Activated naive CD4-positive, alpha-beta T cell treated with anti-CD3 and anti-CD28 coated beads, Interleukin-2, amount 10 ng/mL, durations not matched to agents 7 days and 5 days (primary cell): ENCODE results near the gene SMPD4.
A peak's percentile ranks its signal among the peaks of the same experiment; 100 is the strongest.
"Not testable (repeated sequence)": the region's sequence is repeated elsewhere in the genome, so short reads cannot be mapped to it uniquely, and the experiment has no call there.

ENCODE experiments used
- CTCF ChIA-PET: fragments of 350-600 bp; sonication (Branson Sonifier 250); formaldehyde crosslinking; loops from one replicate; lab custom pipeline; 2021; ENCODE audit warnings: antibody characterized with exemption; lab: Charles Lee
- DNase-seq: peaks from one replicate; pipeline ENCODE4 v3.0.0-alpha.2; 2020
- H3K27ac Mint-ChIP-seq: one replicate; pipeline ENCODE4 v1.8.0; 2021; ENCODE audit warnings: mild to moderate bottlenecking, moderate library complexity, mixed read lengths
- H3K27me3 Mint-ChIP-seq: one replicate; pipeline ENCODE4 v1.8.0; 2021; ENCODE audit warnings: mild to moderate bottlenecking, mixed read lengths
- H3K36me3 Mint-ChIP-seq: one replicate; pipeline ENCODE4 v1.8.0; 2021; ENCODE audit warnings: mixed read lengths
- H3K4me1 Mint-ChIP-seq: one replicate; pipeline ENCODE4 v1.8.0; 2021; ENCODE audit warnings: mixed read lengths
- H3K4me3 Mint-ChIP-seq: one replicate; pipeline ENCODE4 v1.8.0; 2021; ENCODE audit warnings: mild to moderate bottlenecking, moderate library complexity, mixed read lengths
- H3K9me3 Mint-ChIP-seq: one replicate; pipeline ENCODE4 v1.8.0; 2021; ENCODE audit warnings: mixed read lengths

The SMPD4 gene

DNA sequence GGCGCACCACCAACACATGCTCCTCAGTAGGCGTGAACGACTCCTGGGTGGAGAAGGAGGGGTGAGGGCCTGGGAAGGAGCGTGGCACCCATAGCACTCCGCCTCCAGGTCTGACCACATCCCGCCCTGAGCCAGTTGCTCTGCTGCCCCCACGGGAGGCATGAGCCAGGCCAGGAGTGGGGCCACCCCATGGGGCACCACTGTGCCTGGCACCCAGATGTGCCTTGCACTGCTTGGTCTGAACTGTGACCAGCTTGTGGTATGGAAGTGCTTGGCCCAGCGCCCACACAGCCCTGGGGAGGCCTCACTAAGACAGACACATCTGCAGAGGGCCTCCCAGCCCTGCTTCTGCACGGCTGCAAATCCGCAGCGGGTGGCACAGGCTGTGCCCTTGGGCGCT is 24.0 kb downstream of the SMPD4 start:
- DNase-seq, CTCF ChIA-PET, H3K27me3 Mint-ChIP-seq, H3K9me3 Mint-ChIP-seq, H3K27ac Mint-ChIP-seq, H3K4me1 Mint-ChIP-seq, H3K4me3 Mint-ChIP-seq: not testable (repeated sequence)
- peaks cover 20% of the 10 kb centered on the region for H3K36me3 Mint-ChIP-seq

DNA sequence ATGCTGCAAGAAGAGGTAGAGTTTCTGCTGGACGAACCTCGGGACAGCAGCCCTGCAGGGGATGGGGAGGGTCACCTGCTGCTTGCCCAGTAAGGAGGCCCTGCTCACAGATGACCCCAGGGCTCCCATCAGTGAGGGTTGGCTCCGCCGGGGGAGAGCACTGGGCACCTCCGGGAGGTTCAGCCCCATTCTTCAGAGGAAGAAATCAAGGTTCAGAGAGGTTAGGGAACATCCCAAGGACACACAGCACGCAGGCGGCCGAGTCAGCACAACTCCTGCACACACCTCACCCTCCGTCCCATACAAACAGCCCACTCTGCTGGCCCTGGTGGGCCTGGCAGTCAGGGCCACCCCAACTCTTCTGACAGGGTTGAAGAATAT is 24.8 kb downstream of the SMPD4 start:
- no peak for DNase-seq
- no peaks in the 10 kb centered on the region for H3K9me3 Mint-ChIP-seq
- CTCF ChIA-PET = interaction anchor here (0.9 to 1.1 kb wide), 3 partner anchors 172 to 176 kb away, joined by 3 to 4 read pairs (median 3); no protein-coding TSS in a partner anchor
- peaks cover 20% of the 10 kb centered on the region for H3K36me3 Mint-ChIP-seq
- H3K4me1 Mint-ChIP-seq = no peaks in the 10 kb centered on the region
- H3K27me3 Mint-ChIP-seq = no peaks in the 10 kb centered on the region
- H3K4me3 Mint-ChIP-seq = no peak overlapping the region
- no peak overlapping the region for H3K27ac Mint-ChIP-seq

DNA sequence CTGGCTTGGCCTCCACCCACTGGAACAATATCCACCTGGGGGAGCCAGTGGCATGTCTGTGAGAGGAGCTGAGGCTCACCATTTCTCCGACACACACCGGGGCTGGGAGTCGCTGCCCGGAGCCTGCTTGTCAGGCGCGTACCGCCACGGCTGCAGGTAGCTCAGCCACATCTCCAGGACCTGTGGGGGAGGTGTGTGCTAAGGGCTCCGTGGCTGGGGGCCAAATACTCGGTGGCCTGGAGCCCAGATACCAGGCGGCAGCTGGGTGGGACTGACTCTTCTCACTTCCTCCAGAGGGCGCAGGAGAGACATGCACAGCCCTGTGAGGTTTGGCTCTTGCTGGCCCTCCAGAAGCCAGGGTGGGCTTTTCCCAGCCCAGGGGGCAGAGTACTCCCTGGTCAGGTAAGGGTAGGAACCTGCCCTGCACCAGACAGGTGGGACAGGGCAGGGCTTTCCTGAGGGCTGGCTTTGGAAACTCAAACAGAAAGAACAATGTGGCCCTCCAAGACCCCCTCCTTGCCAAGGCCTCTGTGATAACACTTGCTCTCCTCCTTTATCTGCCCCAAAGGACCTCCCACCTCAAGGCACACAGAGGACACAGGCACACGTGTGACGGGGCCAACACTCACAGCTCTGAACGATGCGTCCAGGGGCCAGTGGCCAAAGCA is 25.3 kb downstream of the SMPD4 start:
- not testable (repeated sequence) for H3K9me3 Mint-ChIP-seq, H3K27ac Mint-ChIP-seq, H3K4me1 Mint-ChIP-seq, H3K27me3 Mint-ChIP-seq, H3K4me3 Mint-ChIP-seq
- DNase-seq = peak; percentile 31
- peaks cover 20% of the 10 kb centered on the region for H3K36me3 Mint-ChIP-seq
- CTCF ChIA-PET = interaction anchor here (0.9 to 1.1 kb wide), 3 partner anchors 173 to 176 kb away, joined by 3 to 4 read pairs (median 3); no protein-coding TSS in a partner anchor

DNA sequence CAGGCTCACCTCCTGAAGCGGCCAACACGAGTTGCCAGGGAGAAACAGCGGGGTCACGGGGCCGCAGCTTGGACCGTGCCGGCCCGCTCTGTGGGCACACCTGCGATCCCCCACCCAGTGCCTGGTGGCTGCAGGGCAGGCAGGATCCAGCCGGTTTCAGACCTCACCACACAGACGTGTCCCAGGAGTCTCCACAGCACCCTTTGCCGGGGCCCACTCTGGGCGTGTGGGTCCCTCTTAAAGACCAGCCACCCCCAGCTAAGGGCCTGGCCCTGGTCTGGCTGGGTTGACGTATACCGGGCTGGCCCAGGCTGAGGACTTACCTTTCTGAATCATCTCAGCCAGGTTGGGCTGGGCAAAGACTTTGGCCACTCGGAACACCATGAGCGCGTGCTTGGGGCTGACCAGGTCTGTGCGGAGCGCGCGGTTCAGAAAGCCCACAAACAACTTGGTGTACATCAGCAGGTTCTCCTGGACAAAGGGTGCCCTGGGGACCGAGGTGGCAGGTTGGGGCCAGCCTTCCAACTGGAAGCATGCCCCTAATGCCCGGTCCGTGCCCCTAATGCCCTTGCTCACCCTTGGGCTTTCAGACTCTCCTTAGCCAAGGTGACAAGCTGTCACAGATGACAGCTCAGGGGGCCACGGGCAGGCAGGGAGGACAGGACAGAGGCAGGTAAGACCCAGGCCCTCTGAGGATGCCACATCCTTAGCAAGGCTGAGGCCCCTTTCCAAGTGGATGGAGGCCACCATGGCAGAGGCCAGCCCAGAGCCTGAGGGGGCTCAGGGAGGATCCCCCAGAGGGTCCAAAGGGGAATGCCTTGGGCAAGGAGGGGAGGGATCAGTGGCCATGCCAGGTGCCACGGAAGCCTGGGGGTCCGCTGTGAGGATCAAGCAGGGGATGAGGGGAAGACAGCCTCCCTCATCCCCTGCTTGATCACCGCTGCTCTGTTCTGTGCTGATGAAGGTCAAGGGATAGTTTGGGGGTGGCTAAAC is 26.3 kb downstream of the SMPD4 start:
- Mint-ChIP-seq H3K4me3 (no peak overlapping the region), H3K4me1 (no peaks in the 10 kb centered on the region), H3K36me3 (peaks cover 18% of the 10 kb centered on the region), H3K27me3 (no peaks in the 10 kb centered on the region), H3K9me3 (no peaks in the 10 kb centered on the region), H3K27ac (no peak overlapping the region)
- CTCF ChIA-PET = interaction anchor here (1.0 to 1.2 kb wide), 3 partner anchors 174 to 178 kb away, joined by 3 to 4 read pairs (median 3); no protein-coding TSS in a partner anchor
- no peak for DNase-seq

DNA sequence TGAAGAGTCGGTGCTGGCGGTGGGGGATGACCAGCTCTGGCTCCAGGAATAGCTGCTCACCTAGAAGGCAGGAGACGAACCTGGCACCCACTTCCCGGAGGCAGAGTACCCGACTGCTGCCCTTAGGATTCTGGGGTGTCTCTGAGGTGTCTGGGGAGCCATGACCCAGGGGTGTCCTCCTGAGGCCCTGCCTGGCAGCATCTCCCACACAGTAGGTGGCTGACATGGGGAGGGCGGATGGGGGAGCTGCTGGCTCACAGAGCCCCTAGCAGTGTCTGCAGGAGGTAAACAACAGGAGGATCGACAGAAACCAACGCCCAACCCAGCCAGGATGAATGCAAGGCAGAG is 27.0 kb downstream of the SMPD4 start:
- not testable (repeated sequence) for H3K9me3 Mint-ChIP-seq, DNase-seq, H3K4me3 Mint-ChIP-seq, H3K4me1 Mint-ChIP-seq, H3K27me3 Mint-ChIP-seq, H3K27ac Mint-ChIP-seq
- peaks cover 17% of the 10 kb centered on the region for H3K36me3 Mint-ChIP-seq
- CTCF ChIA-PET = interaction anchor here (1.2 kb wide), 1 partner anchor 178 kb away, joined by 3 read pairs; no protein-coding TSS in a partner anchor

DNA sequence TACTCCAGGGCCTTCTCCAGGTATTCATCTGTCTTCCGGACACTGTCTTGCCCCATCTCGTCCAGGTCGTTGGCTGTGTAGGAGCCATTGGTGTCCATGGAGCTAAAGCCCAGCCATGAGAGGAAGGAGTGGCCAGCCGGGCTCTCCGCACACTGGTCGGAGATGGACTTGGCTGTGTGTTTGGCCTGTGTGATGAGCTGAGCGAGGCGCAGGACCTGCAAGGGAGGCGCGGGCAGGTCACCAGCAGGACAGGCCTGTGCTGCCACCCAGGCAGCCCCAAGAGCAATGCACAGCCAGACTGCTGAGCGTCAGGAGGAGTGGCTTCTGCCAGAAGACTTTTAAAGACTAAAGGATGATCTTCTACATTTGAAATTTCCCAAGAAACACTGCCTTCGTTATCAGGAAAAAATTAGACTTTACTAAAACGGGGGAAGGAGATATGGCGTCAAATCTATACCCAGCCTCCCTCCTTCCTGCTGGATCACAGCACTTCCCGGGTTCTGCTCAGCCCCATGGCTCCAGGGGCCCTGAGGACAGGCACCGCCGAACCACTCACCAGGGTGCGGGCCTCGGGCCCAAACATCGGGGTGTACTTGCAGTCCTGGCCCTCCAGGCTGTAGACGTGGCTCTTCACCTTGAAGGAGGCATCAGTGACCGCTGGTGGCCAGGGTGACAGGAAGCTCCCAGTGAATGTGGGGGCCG is 27.5 kb downstream of the SMPD4 start:
- H3K4me1 Mint-ChIP-seq, H3K27me3 Mint-ChIP-seq, H3K27ac Mint-ChIP-seq, H3K4me3 Mint-ChIP-seq, H3K9me3 Mint-ChIP-seq, DNase-seq: not testable (repeated sequence)
- H3K36me3 Mint-ChIP-seq = peaks cover 17% of the 10 kb centered on the region
- CTCF ChIA-PET = interaction anchor here (1.2 kb wide), 1 partner anchor 179 kb away, joined by 3 read pairs; no protein-coding TSS in a partner anchor

DNA sequence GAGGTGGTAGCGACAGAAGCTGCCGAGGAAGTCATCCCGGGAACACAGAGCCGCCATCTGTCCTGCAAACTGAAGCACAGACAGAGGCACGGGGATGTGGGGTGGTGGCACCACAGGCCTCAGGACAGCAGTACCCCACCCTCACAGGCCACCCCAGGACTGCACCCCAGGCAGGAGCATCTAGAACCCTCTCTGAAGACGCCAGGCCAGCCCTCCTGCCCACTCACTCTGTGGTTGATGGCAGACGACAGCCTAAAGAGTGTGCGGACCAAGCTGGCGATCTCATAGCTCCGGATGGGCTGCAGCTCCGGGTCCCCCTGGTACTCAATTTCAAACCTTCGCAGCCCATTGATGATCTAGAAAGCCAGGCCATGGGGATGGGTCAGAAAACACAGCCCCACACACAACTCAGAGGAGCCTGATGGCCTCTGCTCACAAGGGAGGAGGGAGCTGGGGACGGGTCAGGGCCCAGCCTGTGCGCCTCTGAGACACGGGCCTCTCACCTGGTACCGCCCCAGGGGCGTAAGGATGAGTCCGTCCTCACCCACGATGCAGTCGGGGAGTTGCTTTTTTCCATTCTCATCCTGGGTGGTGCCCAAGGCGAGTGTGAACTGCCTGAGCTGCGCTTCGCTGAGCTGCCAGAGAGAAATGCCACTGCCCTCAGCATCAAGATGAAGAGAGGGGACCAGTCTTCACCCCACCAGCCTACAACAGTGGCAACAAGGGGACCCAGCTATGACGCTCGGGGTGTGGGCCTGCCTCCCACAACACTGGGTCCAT is 28.4 kb downstream of the SMPD4 start:
- Mint-ChIP-seq H3K36me3 (peaks cover 14% of the 10 kb centered on the region), H3K4me3 (no peak overlapping the region), H3K4me1 (peaks cover 4% of the 10 kb centered on the region), H3K27me3 (peaks cover under 1% of the 10 kb centered on the region), H3K27ac (no peak overlapping the region), H3K9me3 (no peaks in the 10 kb centered on the region)
- CTCF ChIA-PET = no interaction called here
- no peak for DNase-seq

DNA sequence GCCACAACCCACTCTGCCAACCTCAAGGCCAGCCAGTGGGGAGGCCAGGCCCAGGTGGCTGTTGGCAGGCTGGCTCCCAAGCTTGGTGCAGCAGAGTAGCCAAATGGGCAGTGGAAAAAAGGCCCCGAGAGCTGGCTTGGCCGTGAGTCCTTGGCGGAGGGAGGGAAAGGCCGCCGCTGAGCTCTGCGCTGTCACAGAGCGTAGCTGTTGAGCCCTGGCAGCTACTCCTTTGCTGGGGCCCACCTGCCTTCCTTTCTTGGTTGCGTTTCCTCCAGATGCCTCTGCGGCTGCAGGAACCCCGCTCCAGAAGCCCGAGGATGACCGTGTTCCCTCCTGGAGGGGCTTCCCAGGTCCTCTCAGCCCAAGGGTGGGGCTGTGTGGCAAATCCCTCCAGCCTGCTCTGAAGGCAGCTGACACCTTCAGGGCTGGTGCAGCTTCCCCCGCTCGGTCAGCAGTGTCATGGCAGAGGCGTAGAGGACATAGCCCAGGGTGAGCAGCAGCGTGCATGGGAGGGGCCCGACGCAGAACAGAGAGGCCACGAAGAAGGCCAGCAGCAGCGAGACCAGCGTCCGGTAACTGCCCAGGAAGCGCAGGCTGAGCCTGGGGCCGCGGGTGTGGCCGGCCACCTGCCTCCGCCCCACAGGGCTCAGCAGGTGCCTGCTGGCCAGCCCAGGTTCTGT is 29.1 kb downstream of the SMPD4 start:
- H3K4me1 Mint-ChIP-seq, DNase-seq, H3K27me3 Mint-ChIP-seq, H3K9me3 Mint-ChIP-seq, CTCF ChIA-PET, H3K4me3 Mint-ChIP-seq, H3K27ac Mint-ChIP-seq: not testable (repeated sequence)
- peaks cover 14% of the 10 kb centered on the region for H3K36me3 Mint-ChIP-seq

DNA sequence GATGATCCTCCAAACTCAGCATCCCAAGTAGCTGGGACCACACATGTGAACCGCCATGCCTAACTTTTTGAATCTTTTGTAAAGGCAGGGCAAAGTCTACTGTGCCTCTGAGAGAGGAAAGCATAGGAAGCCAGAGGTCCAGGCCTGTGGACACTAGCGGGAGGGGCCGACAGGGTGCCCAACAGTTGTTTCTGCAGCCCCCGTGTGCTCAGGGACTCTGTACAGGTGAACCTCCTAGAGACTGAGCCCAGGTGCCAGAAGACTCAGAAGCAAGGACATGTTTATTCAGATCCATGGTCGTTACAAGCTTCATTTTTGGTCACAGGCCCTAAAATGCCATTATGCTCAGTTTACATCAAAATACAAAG is 30.3 kb downstream of the SMPD4 start:
- H3K9me3 Mint-ChIP-seq, DNase-seq, H3K36me3 Mint-ChIP-seq, H3K4me3 Mint-ChIP-seq, CTCF ChIA-PET, H3K4me1 Mint-ChIP-seq, H3K27ac Mint-ChIP-seq: not testable (repeated sequence)
- H3K27me3 Mint-ChIP-seq = peaks cover 16% of the 10 kb centered on the region

DNA sequence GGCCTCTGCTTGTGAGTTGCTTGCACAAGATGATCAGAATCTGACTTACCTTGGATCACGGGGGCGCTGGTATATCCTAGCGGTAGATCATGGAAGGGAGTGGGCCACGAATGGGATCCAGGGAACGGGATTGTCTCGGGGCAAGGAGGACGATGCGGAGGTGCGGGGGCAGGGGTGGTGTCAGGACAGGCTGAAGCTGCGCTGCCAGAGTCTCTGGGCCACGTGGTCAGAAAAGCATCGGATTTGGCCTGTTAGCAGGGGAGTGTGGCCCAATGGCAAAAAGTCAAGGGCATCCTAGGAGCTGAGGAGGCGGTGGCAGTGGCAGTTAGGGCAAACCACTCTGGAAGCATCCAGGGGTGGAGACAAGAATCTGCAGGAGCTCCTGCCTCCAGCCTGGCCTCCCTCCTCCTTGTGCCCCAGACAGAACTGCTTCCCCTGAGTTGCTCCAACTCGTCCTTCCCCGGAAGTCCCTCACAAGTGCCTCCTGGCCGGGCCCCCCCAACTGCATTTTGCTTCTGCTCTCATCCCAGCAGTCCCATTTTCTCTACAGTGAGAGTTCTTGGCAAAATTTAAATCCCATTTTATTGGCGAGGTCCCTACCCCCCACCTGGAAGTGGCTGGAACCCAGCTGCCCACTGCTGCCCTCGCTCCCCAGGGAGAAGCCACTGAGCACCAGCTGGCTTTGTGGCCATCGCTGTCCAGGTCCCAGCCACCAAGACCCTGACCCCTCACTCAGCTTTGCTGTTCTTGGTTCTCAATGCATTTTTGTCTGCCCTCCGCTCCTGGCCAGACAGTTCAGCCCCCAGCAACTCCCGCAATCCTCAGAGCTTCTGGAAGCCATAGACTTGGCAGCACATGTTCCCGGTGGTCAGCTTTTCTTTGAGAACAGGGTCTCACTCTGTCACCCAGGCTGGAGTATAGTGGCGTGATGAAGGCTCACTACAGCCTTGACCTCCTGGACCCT is 30.9 kb downstream of the SMPD4 start:
- peak overlapping the region; percentile 54 for H3K27ac Mint-ChIP-seq
- peaks cover 4% of the 10 kb centered on the region for H3K4me1 Mint-ChIP-seq
- DNase-seq = no peak
- no peak overlapping the region for H3K4me3 Mint-ChIP-seq
- H3K27me3 Mint-ChIP-seq = peaks cover 17% of the 10 kb centered on the region
- H3K9me3 Mint-ChIP-seq = no peaks in the 10 kb centered on the region
- H3K36me3 Mint-ChIP-seq = peaks cover 10% of the 10 kb centered on the region
- CTCF ChIA-PET = no interaction called here

DNA sequence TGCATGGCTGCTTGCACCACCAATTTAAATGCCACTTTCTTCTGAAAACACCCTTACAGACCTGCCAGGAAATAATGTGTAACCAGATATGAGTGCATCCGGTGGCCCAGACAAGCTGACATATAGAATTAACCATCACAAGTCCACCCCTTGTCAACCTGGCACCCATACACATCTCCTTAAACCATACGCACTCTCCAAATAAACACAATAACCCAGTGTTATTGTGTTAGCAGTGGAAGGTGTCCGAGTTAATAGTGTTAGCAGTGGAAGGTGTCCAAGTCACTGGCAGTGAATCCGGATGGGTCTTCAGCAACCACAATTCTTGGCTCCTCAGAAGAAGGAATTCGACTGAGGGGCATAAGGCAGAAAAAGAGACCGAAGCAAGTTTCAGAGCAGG is 32.9 kb downstream of the SMPD4 start:
- Mint-ChIP-seq H3K4me1 (peaks cover 13% of the 10 kb centered on the region), H3K27me3 (peaks cover 36% of the 10 kb centered on the region)
- DNase-seq, CTCF ChIA-PET, H3K4me3 Mint-ChIP-seq, H3K36me3 Mint-ChIP-seq, H3K9me3 Mint-ChIP-seq, H3K27ac Mint-ChIP-seq: not testable (repeated sequence)

DNA sequence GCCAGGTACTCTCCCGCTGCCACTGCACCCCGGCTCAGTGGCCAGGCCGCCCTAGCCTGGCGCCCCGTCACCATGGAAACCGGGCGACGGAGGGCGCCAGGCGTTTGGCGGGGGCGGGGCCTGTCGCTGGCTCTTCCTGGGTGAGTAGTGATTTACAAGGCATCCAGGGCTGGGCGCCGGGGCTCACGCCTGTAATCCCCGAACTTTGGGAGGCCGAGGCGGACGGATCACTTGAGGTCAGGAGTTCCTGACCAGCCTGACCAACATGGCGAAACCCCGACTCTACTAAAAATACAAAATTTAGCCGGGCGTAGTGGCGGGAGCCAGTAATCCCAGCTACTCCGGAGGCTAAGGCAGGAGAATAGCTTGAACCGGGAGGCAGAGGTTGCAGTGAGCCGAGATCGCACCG is 36.4 kb downstream of the SMPD4 start, which contains the start of gene CCDC74B:
Gene CCDC74B (minus strand): TSS at position 107 of the 409 bp plus-strand sequence. CDS start 116 bp downstream, outside the sequence.
- Mint-ChIP-seq H3K4me3 (peak within 1 kb of the TSS; percentile 68), H3K4me1 (peaks cover 20% of the 10 kb centered on the region), H3K27me3 (peaks cover 47% of the 10 kb centered on the region)
- H3K9me3 Mint-ChIP-seq, H3K36me3 Mint-ChIP-seq, CTCF ChIA-PET, H3K27ac Mint-ChIP-seq: not testable (repeated sequence)
- peak; percentile 74 for DNase-seq
